GM19324 (cell line): ENCODE results near the gene NUP85.
A peak's percentile ranks its signal among the peaks of the same experiment; 100 is the strongest.
"Not testable (repeated sequence)": the region's sequence is repeated elsewhere in the genome, so short reads cannot be mapped to it uniquely, and the experiment has no call there.

Experiments used
- ATAC-seq: cut with Tn5 transposase; IDR thresholded peaks from one replicate; pipeline ENCODE4 v1.9.1; 2021; ENCODE audit warnings: mild to moderate bottlenecking, moderate library complexity; ENCODE audit not compliant: unreplicated experiment, low FRiP score

Gene NUP85

GRCh38 chr17:75266316-75267152 lies 61.1 kb downstream of the NUP85 start:
- no peak for ATAC-seq

- ATAC-seq: no peak
These were observed 61.6 kb downstream of the NUP85 start for GRCh38 chr17:75267153-75267410.

GRCh38 chr17:75267411-75268232 lies 62.1 kb downstream of the NUP85 start:
- no peak for ATAC-seq

DNA sequence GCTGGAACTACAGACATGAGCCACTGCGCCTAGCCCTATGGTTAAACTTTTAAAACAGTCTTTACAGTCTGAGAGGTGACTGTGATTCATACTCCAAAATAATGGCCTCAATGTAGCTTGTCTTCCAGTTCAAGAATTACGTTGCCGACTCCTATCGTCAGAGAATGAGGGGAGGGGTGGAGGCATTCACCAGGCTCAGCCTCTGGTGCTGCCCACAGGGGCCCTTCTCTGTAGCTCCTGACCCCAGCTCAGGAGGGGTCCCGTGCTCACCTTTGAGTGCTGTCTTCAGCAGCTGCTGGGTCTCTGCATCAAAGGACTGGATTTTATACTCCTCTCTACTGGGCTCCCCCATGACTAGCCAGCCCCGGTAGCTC lies 64.4 kb downstream of the NUP85 start:
- ATAC-seq: no peak

DNA sequence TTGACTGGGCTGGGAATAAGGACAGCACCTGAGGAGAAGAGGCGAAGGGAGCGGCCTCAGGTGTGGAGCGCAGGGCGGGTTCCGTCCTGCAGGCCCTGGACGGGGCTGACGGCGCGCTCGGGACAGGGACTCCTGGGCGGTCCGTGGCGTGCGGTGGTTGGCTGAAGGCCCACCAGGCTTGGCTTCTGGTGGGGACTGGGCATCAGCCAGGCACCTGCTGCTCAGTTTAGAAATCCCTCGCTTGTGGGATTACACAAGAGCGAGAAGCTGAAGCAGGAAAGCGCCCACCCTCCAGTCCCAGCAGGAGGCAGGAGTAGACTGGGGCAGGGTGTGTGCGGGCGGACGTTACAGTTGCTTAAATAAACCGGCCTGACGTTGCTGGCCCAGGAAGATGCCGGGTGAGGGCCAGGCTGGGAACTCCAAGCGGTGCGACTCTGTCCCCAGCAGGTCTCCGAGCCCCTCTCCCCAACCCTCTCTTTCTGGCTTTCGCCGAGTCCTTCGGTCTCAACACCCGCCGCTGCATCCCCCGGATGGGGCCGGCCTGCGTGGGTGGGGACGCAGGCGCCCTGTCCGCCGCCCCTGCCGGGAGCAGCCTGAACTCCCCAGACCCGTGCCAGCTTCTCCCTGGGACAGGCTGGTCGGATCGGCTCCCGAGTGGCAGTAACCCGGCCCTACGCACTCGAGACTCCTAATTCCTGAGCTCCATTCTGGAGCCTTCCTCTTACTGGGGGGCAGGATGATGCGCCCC lies 64.9 kb downstream of the NUP85 start:
- ATAC-seq: peak; percentile 39

DNA sequence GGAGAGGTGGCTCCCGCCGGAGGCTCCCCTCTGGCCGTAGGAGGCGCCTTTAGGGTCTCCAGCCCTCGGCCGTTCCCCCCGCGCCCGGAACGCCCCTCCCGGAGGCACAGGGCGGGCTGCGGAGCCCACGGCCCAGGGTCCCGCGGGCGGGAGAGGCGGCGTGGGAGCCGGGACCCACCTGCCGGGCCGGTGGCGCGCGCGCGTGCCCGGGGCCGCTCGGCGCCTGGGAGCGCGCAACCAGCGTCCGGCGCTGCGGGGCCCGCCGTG lies 65.4 kb downstream of the NUP85 start, which contains the start of gene MIF4GD:
MIF4GD (minus strand) TSS at position 266 of the 267 bp plus-strand sequence. CDS start 1,036 bp downstream, outside the sequence.
- ATAC-seq: no peak

- ATAC-seq: peak; percentile 73
These were observed 65.9 kb downstream of the NUP85 start for GRCh38 chr17:75271233-75271954.

DNA sequence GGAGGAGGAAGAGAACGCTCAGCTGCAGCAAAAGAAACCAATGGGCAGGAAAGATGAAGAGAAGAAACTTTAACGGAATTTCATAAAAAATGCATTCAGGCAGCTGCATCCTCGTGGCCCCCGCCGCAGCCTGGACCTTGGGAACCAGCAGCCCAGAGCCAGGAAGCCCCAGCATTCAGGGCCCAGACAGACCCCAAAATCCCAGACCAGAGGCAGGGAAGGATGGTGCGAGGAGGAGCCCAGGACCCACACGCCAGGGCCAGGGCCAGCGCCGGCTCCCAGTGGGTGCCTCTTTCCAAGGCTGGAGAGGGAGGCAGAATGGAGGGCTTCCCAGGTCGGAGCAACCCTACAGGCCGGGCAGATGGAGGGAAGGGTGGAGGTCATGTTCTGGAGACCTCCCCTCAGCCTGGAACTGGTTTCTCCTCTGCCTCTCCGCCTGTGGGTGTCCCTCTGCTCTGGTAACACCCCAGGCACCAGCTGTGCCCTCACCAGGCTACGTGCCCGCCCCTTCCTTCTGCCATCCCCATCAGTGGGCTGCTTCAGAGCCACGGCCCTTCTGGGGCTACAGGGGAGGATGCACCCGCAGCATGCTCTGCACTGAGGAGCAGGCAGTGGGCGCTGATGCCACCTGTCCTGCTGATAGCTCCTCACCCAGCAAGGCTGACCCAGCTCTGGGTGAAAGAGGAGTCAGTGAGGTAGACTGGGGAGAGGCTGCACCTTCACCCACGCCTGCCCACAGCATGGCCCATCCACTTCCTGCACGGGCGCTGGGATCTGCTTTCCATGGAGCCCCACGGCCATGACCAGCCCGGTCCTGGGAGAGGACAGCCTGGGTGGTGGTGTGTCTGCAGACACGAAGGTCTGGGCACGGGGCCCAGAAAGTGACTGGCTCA lies 66.7 kb downstream of the NUP85 start:
- ATAC-seq: no peak

- no peak for ATAC-seq
These were observed 67.3 kb downstream of the NUP85 start for GRCh38 chr17:75272848-75273184.

- no peak for ATAC-seq
These were observed 68.7 kb downstream of the NUP85 start for GRCh38 chr17:75273977-75274708.

DNA sequence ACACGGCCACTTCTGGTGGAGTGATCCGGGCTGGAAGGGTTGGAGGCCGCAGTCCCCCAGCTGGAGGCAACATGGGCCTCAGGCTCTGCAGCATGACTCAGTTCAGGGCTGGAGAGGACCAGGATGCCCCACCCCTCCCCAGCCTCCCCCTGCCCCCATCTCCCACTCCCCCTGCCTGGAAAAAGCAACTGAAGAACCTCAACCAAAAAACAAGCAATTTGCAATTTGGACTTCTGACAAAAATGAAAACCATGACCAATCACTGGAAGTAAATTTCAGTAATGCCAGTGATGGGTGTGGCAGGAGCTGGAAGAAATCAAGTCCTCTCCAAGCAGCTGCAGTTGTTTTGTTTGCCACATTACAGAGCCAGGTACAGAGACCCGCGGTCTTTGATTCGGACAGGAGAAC lies 72.2 kb downstream of the NUP85 start:
- no peak for ATAC-seq

DNA sequence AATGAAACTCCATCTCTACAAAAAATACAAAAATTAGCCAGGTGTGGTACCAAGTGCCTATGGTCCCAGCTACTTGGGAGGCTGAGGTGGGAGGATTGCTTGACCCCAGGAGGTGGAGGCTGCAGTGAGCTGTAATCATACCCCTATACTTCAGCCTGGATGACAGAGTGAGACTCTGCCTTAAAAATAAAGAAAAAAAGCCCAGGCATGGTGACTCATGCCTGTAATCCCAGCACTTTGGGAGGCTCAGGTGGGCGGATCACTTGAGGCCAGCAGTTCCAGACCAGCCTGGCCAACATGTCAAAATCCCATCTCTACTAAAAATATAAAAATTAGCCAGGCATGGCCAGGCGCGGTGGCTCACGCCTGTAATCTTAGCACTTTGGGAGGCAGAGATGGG lies 74.7 kb downstream of the NUP85 start:
- ATAC-seq: not testable (repeated sequence)

- ATAC-seq: no peak
These were observed 79.6 kb downstream of the NUP85 start for GRCh38 chr17:75285123-75285522.
